Endothelial cell of umbilical vein (primary cell): ENCODE measurements around the gene CHADL.

Experiments used
- EZH2 ChIP-seq: IDR thresholded peaks from 2 replicates; pipeline ENCODE4 v1.6.1; 2012; ENCODE audit warnings: borderline replicate concordance, low read depth, mild to moderate bottlenecking, moderate library complexity, low read length, inconsistent platforms; ENCODE audit not compliant: severe bottlenecking
- FOS ChIP-seq: IDR thresholded peaks from 2 replicates; pipeline ENCODE4 v1.6.1; 2011; ENCODE audit warnings: mild to moderate bottlenecking, low read length, moderate library complexity, borderline replicate concordance; ENCODE audit not compliant: insufficient read depth
- GATA2 ChIP-seq: IDR thresholded peaks from 2 replicates; pipeline ENCODE4 v1.7.0; 2011; ENCODE audit warnings: low read depth, mild to moderate bottlenecking, moderate library complexity, mixed read lengths, low read length; ENCODE audit not compliant: insufficient read length, insufficient read depth
- JUN ChIP-seq: IDR thresholded peaks from 2 replicates; pipeline ENCODE4 v1.6.1; 2011; ENCODE audit warnings: borderline replicate concordance, low read depth; ENCODE audit not compliant: insufficient read length, insufficient read depth
- MYC ChIP-seq: IDR thresholded peaks from one replicate; pipeline ENCODE4 v1.6.1; 2011; ENCODE audit warnings: mild to moderate bottlenecking, low read depth, low read length
- POLR2A ChIP-seq: IDR thresholded peaks from 2 replicates; pipeline ENCODE4 v1.6.1; 2012; ENCODE audit warnings: low read depth, mild to moderate bottlenecking, control low read depth, low read length
- POLR2AphosphoS5 ChIP-seq: IDR thresholded peaks from 2 replicates; pipeline ENCODE4 v1.6.1; 2012; ENCODE audit warnings: low read depth, mild to moderate bottlenecking, control low read depth, low read length, moderate library complexity; ENCODE audit not compliant: insufficient read depth
- TF ChIP-seq, protein P1 (sequence below), 2 donors: IDR thresholded peaks; 1 replicate in 1 of 2; 2 replicates in 1 of 2; pipeline ENCODE4 v1.5.1; 2011; ENCODE audit warnings: low read length in 2 of 2, mild to moderate bottlenecking in 2 of 2, moderate library complexity in 2 of 2, control low read depth in 1 of 2, inconsistent platforms in 1 of 2, low read depth in 1 of 2; ENCODE audit not compliant: insufficient read depth in 1 of 2; ENCODE audit errors: extremely low read depth in 1 of 2
- TF ChIP-seq, protein P2 (sequence below): IDR thresholded peaks from 2 replicates; pipeline ENCODE4 v1.6.1; 2011; ENCODE audit not compliant: insufficient read depth, insufficient read length

DNA sequence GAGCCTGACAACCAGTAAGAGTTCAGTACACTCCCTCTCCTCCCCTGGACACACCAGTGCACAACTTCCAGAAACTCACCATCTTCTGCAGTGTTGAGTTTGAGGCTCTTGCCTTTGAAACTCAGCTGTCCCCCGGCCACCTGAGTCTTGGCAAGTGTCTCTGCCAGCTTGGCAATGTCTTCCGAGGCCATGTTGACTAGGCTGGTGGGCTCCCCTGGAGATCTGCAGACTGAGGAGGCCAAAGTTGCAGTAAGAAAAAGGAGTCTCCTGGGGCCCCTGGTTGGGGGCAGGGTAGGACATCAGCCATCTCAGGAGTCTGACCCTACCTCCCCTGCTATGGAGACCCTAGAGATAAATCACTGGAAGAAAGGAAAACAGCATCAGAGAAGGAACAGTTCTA lies 40.1 kb upstream of the CHADL start:
- TF ChIP-seq FOS (no peak), POLR2A (no peak), JUN (no peak), EZH2 (no peak), POLR2AphosphoS5 (no peak), MYC (no peak), GATA2 (no peak)
- TF ChIP-seq, protein P1, sequence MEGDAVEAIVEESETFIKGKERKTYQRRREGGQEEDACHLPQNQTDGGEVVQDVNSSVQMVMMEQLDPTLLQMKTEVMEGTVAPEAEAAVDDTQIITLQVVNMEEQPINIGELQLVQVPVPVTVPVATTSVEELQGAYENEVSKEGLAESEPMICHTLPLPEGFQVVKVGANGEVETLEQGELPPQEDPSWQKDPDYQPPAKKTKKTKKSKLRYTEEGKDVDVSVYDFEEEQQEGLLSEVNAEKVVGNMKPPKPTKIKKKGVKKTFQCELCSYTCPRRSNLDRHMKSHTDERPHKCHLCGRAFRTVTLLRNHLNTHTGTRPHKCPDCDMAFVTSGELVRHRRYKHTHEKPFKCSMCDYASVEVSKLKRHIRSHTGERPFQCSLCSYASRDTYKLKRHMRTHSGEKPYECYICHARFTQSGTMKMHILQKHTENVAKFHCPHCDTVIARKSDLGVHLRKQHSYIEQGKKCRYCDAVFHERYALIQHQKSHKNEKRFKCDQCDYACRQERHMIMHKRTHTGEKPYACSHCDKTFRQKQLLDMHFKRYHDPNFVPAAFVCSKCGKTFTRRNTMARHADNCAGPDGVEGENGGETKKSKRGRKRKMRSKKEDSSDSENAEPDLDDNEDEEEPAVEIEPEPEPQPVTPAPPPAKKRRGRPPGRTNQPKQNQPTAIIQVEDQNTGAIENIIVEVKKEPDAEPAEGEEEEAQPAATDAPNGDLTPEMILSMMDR (IDR thresholded peaks at IDR 0.05; ENCODE audit: extremely low read depth in 1 of 2, insufficient read depth in 1 of 2, low read depth in 1 of 2, low read length in 2 of 2), result no peak
- TF ChIP-seq, protein P2, sequence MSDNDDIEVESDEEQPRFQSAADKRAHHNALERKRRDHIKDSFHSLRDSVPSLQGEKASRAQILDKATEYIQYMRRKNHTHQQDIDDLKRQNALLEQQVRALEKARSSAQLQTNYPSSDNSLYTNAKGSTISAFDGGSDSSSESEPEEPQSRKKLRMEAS, result no peak
